Dedifferentiated amniotic fluid mesenchymal stem cell (primary cell): Measurements from ENCODE around the gene TRMT112.

Experiments used
- DNase-seq: peaks from one replicate; pipeline ENCODE4 v3.0.0-alpha.2; 2016; ENCODE audit errors: extremely low spot score

Gene TRMT112

DNA sequence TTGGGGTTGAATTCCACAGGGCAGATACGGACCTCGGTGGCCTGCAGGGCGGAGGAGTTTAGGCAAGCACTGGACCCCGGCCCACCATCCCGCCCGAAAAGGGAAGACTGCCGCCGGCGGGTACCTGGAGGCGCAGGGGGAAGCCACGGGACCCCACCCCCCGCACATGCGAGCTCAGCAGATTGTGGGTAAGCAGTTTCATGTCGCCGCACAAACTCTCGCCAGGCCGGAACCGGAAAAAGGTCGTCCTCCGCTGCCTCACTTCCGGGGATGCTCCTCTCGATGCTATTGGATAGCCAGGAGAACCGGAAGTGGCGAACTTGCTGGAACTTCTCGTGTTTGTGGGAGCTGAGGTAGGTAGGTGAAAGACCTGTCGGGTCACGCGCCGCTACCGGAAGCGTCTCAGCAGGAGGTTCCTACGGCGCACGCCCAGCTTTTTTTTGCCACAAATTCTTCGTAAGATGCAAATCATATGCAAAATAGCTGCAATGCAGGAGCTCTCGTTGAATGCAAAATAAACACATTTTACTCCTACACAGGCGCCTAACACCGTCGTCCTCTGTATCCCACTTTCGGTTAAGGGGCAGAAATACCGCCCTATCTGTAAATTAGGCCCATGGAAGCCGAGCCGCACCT, at the start of gene TRMT112:
Gene TRMT112 (minus strand): TSS at position 235 of the 636 bp plus-strand sequence. CDS start 33 bp downstream, at position 202.
- peak; percentile 98 for DNase-seq

GRCh38 chr11:64366751-64367150, 49.4 kb upstream of the TRMT112 start:
- DNase-seq: no peak

DNA sequence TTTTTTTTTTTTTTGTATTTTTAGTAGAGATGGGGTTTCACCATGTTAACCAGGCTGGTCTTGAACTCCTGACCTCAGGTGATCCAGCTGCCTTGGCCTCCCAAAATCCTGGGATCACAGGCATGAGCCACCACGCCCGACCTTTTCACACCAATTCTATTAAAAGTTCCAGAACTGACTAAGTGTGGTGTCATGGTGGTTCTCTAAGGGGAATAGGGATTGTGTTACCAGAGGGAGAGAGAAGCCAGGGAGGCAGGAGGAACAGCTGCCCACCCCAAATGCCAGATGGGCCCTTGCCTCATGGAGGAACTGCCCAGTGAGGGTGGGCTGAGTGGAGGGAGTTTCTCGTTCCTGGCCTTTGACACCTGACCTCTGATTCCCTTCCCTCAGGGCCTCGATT, 47.6 kb upstream of the TRMT112 start:
- DNase-seq: no peak

DNA sequence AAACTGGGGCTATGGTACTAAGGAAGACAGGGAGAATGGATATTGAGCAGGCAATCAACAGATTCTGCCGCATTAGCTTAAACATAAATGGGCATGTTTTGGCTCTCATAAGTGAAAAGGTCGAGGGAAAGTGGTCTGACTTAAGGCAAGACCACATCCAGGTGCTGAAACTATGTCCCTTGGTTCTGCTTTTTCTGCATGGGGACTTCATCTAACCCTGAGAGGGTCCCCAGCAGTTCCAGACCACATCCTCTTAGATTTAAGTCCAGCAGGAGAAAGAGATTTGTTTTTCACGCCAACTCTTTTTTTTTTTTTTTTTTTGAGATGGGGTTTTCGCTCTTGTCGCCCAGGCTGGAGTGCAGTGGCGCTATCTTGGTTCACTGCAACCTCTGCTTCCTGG, 47.1 kb upstream of the TRMT112 start:
- no peak for DNase-seq

GRCh38 chr11:64362339-64362738, 45.0 kb upstream of the TRMT112 start:
- DNase-seq: no peak

- no peak for DNase-seq
Measured at GRCh38 chr11:64361659-64362058, 44.3 kb upstream of the TRMT112 start.

GRCh38 chr11:64360448-64360921, 43.1 kb upstream of the TRMT112 start:
- no peak for DNase-seq

GRCh38 chr11:64359712-64360445, 42.5 kb upstream of the TRMT112 start:
- no peak for DNase-seq

GRCh38 chr11:64358907-64359711, 41.8 kb upstream of the TRMT112 start, which contains the start of gene RPS6KA4:
TSS of gene RPS6KA4 (plus strand) at chr11:64359162. CDS start at chr11:64359236, 74 bp downstream.
- DNase-seq: peak; percentile 38

GRCh38 chr11:64358536-64358906, 41.2 kb upstream of the TRMT112 start:
- no peak for DNase-seq

DNA sequence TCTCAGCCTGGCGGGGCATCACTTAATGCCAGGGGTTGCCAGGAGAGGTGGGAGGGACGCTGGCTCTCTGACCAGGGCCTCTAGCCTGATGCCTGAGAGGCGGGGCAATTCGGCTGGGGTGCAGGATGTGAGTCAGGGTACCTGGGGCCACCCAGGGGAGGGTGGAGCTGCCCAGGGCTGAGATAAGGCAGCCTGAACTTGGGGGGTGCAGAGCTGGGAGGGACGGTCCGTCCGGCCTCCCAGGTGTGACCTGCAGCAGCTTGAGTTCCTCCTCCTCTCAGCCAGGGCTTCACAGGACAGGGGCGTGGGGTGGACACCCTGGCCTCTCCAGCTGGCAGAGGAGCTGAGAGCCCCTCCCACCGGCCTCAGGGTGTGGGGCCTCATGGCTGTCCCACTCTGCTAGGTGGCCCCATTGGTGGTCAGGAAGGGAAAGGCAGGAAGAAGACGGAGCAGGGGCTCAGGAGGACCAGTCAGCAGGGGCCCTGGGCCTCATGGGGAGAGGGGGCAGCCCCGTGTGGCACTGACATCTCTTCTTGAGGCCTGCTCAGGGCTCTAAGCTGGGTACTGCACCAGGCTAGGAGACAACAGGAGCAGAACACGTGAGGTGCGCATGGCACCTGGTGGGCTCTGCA, 40.7 kb upstream of the TRMT112 start:
- no peak for DNase-seq

GRCh38 chr11:64357446-64357845, 40.1 kb upstream of the TRMT112 start:
- DNase-seq: no peak

GRCh38 chr11:64356498-64357411, 39.4 kb upstream of the TRMT112 start:
- no peak for DNase-seq

DNA sequence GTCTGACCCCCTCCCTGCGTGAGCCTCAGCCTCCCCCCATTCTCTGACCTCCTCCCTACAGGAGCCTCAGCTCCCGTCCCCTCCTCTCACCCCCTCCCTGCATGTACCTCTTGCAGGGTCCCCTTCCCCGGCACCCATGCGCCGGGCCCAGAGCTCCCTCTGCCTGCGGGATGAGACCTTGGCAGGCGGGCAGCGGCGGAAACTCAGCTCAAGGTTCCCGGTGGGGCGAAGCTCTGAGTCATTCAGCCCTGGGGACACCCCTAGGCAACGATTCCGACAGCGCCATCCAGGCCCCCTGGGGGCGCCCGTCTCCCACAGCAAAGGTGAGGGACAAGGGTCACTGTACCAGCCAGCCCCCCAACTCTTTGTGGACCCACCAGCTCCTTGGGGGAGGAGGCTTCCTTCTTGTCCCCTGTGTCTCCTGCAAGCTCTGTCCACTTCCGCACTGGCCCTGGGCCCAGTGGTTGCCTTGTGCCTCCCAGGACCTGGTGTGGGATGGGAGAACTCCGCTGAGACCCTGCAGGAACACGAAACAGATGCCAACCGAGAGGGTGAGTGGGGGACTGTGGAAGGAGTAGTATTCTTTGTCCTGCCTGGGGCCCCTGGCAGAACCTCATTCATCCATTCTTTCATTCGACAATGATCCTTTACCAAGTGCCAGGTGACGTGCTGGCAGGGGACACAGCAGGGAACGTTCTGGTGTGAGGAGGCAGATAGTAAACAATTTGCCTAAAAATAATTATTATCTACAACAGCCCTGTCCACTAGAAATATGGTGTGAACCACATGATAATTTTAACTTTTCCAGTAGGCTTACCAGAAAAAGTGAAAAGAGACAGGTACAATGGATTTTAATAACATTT, 38.0 kb upstream of the TRMT112 start:
- peak; percentile 36 for DNase-seq

- no peak for DNase-seq
Measured at GRCh38 chr11:64353715-64354506, 36.6 kb upstream of the TRMT112 start.

GRCh38 chr11:64352995-64353714, 35.8 kb upstream of the TRMT112 start:
- DNase-seq: no peak

DNA sequence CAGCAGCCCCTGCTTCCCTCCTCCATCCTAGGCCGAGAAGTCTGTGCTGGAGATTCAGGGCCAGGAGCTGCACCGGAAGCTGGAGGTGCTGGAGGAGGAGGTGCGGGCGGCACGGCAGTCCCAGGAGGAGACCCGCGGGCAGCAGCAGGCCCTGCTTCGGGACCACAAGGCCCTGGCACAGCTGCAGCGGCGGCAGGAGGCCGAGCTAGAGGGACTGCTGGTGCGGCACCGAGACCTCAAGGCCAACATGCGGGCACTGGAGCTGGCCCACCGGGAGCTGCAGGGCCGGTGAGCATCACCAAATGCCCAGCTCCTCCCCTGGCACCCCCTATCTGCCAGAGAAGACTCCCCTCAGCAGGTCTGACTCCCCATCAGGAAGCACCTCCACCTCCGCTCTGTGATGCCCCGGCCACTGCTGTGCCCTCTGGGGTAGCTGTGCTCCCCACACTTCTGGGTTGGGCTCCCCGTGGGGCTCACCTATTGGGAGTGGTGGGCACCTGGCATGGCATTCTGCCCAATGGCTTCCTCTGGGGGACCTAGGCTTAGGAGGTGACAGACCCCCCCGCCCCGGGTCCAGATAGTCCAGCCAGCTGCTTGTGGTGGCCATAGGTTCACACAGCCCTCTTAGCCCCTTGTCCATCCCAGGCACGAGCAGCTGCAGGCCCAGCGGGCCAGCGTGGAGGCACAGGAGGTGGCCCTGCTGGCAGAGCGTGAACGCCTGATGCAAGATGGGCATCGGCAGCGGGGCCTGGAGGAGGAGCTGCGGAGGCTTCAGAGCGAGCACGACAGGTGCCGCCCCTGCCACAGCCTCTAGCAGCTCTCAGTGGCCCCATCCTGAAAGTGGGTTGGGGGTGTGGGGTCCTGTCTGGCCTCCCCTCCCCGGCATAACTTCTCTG, 35.0 kb upstream of the TRMT112 start:
- no peak for DNase-seq
